Endothelial cell of umbilical vein (primary cell): Measurements from ENCODE around the gene ACER3. TPM values are rescaled to one million over a fixed set of nuclear protein-coding genes. Genes with fewer than 3 reads are reported as not detected.

ENCODE experiments used
- BruUV-seq: library from RNA; stranded (reverse); fragments of 400-500 nt; replicated peaks from 2 replicates; lab custom pipeline; 2021; lab: Mats Ljungman, UMichigan
- CTCF ChIA-PET: fragments of 300-600, 350-600 bp; sonication (Branson Sonifier 250); formaldehyde crosslinking; loops from one replicate; lab custom pipeline; 2021; ENCODE audit warnings: antibody characterized with exemption, inconsistent platforms; lab: Charles Lee
- POLR2A ChIA-PET: fragments of 300-600, 350-600 bp; sonication (Branson Sonifier 250); formaldehyde crosslinking; loops from one replicate; lab custom pipeline; 2021; ENCODE audit warnings: antibody characterized with exemption, inconsistent platforms; lab: Charles Lee
- DNase-seq: peaks from one replicate; pipeline ENCODE4 v3.0.0-alpha.2; 2011; ENCODE audit warnings: low read depth, low spot score
- FAIRE-seq: peaks from 2 replicates; lab custom pipeline; 2011; peaks lifted over from hg19 to GRCh38; lab: Jason Lieb, UNC
- H2AFZ ChIP-seq: 2 replicates; pipeline ENCODE4 v1.6.0; 2012; ENCODE audit warnings: low read depth, low read length, control low read depth, inconsistent platforms
- H3K27ac ChIP-seq: 2 replicates; pipeline ENCODE4 v1.5.1; 2011; ENCODE audit warnings: low read depth, mild to moderate bottlenecking, control low read depth, low read length, moderate library complexity; ENCODE audit not compliant: insufficient read depth
- H3K27me3 ChIP-seq, 2 experiments: 2 replicates each; pipeline versions ENCODE4 v1.6.0 to v1.6.1; 2011; ENCODE audit warnings: low read length in 2 of 2, mixed read lengths in 1 of 2; ENCODE audit not compliant: control insufficient read depth in 2 of 2, insufficient read depth in 2 of 2
- H3K36me3 ChIP-seq, 2 experiments: 2 replicates in 1 of 2; 3 replicates in 1 of 2; pipeline ENCODE4 v1.5.1; 2011; ENCODE audit warnings: low read length in 2 of 2, mild to moderate bottlenecking in 1 of 2, moderate library complexity in 1 of 2; ENCODE audit not compliant: control insufficient read depth in 2 of 2, insufficient read depth in 2 of 2; ENCODE audit errors: extremely low read depth in 1 of 2
- H3K4me1 ChIP-seq: 3 replicates; pipeline ENCODE4 v1.5.1; 2011; ENCODE audit warnings: mild to moderate bottlenecking, low read length; ENCODE audit not compliant: control insufficient read depth, insufficient read depth; ENCODE audit errors: extremely low read depth
- H3K4me2 ChIP-seq: 2 replicates; pipeline ENCODE4 v1.6.1; 2011; ENCODE audit warnings: low read length, control low read depth, mixed read lengths; ENCODE audit not compliant: insufficient read depth
- H3K4me3 ChIP-seq, 3 experiments: fragments of 200-600 bp in 1 of 3; sonication (generic), shearing (Covaris generic) in 1 of 3; replicated peaks in 1 of 3; 2 replicates each; pipeline ENCODE4 v1.5.1; 2011 to 2016; ENCODE audit warnings: control low read depth in 3 of 3, low read length in 3 of 3, mild to moderate bottlenecking in 2 of 3, inconsistent platforms in 1 of 3, low read depth in 1 of 3, moderate library complexity in 1 of 3; ENCODE audit not compliant: insufficient read depth in 1 of 3
- H3K79me2 ChIP-seq: 2 replicates; pipeline ENCODE4 v1.6.0; 2012; ENCODE audit warnings: low read length, inconsistent platforms; ENCODE audit not compliant: control insufficient read depth, insufficient read depth
- H3K9ac ChIP-seq: replicated peaks from 2 replicates; pipeline ENCODE3; 2011; ENCODE audit warnings: low read length, control low read depth; ENCODE audit not compliant: insufficient read depth; ENCODE audit errors: extremely low read depth
- H3K9me1 ChIP-seq: replicated peaks from 3 replicates; pipeline ENCODE4 v1.6.0; 2011; ENCODE audit warnings: mild to moderate bottlenecking, low read length; ENCODE audit not compliant: control insufficient read depth, insufficient read depth; ENCODE audit errors: extremely low read depth
- H3K9me3 ChIP-seq: replicated peaks from 2 replicates; pipeline ENCODE4 v1.5.1; 2012; ENCODE audit warnings: low read length, inconsistent platforms; ENCODE audit not compliant: control insufficient read depth, insufficient read depth
- H4K20me1 ChIP-seq: replicated peaks from 2 replicates; pipeline ENCODE3; 2011; ENCODE audit warnings: mild to moderate bottlenecking, low read length; ENCODE audit not compliant: control insufficient read depth, insufficient read depth; ENCODE audit errors: extremely low read depth
- CTCF ChIP-seq, 2 donors: IDR thresholded peaks; 1 replicate in 1 of 2; 2 replicates in 1 of 2; pipeline ENCODE4 v1.5.1; 2011; ENCODE audit warnings: low read length in 2 of 2, mild to moderate bottlenecking in 2 of 2, moderate library complexity in 2 of 2, control low read depth in 1 of 2, inconsistent platforms in 1 of 2, low read depth in 1 of 2; ENCODE audit not compliant: insufficient read depth in 1 of 2; ENCODE audit errors: extremely low read depth in 1 of 2
- EZH2 ChIP-seq: IDR thresholded peaks from 2 replicates; pipeline ENCODE4 v1.6.1; 2012; ENCODE audit warnings: borderline replicate concordance, low read depth, mild to moderate bottlenecking, moderate library complexity, low read length, inconsistent platforms; ENCODE audit not compliant: severe bottlenecking
- FOS ChIP-seq: IDR thresholded peaks from 2 replicates; pipeline ENCODE4 v1.6.1; 2011; ENCODE audit warnings: mild to moderate bottlenecking, low read length, moderate library complexity, borderline replicate concordance; ENCODE audit not compliant: insufficient read depth
- GATA2 ChIP-seq: IDR thresholded peaks from 2 replicates; pipeline ENCODE4 v1.7.0; 2011; ENCODE audit warnings: low read depth, mild to moderate bottlenecking, moderate library complexity, mixed read lengths, low read length; ENCODE audit not compliant: insufficient read length, insufficient read depth
- JUN ChIP-seq: IDR thresholded peaks from 2 replicates; pipeline ENCODE4 v1.6.1; 2011; ENCODE audit warnings: borderline replicate concordance, low read depth; ENCODE audit not compliant: insufficient read length, insufficient read depth
- MYC ChIP-seq: IDR thresholded peaks from one replicate; pipeline ENCODE4 v1.6.1; 2011; ENCODE audit warnings: mild to moderate bottlenecking, low read depth, low read length
- POLR2A ChIP-seq: IDR thresholded peaks from 2 replicates; pipeline ENCODE4 v1.6.1; 2012; ENCODE audit warnings: low read depth, mild to moderate bottlenecking, control low read depth, low read length
- POLR2AphosphoS5 ChIP-seq: IDR thresholded peaks from 2 replicates; pipeline ENCODE4 v1.6.1; 2012; ENCODE audit warnings: low read depth, mild to moderate bottlenecking, control low read depth, low read length, moderate library complexity; ENCODE audit not compliant: insufficient read depth
- dilution Hi-C: fragments of 300-500 bp; cut with MboI; formaldehyde crosslinking; loops from one replicate; pipeline ENCODE4 v1.15.0; 2019; ENCODE audit warnings: low sequenced_read_pairs; ENCODE audit not compliant: extremely low pct_ligation_motif_present
- intact Hi-C: fragments of 100-400 bp; cut with micrococcal nuclease; formaldehyde crosslinking; loops from one replicate; pipeline ENCODE4 v1.10.0; 2022
- polyA plus RNA-seq, 4 experiments: library from polyadenylated mRNA; depleted of rRNA in 3 of 4; stranded (reverse) in 3 of 4; unstranded in 1 of 4; fragments of >200 nt; gene quantifications; 2 replicates each; pipeline versions ENCODE4 v1.2.1 to v1.2.3, GENCODE V29; 2011 to 2012; ENCODE audit warnings: missing spikeins in 1 of 4
- total RNA-seq: library from RNA; stranded (reverse); gene quantifications from 2 replicates; pipeline ENCODE4 v1.2.3, GENCODE V29; 2021
- TF ChIP-seq, protein P1 (sequence below): IDR thresholded peaks from 2 replicates; pipeline ENCODE4 v1.6.1; 2011; ENCODE audit not compliant: insufficient read depth, insufficient read length

ACER3 gene
- total and polyA plus RNA-seq, 2 donors (not counting 3 experiments of a cell fraction or from before 2014, with no cell fraction given) = 9.9 to 31.6 TPM

GRCh38 chr11:77035580-77035979 lies 174.9 kb downstream of the ACER3 start:
- intact Hi-C loops = no loop called here
- no peaks in the 10 kb centered on the region for H3K36me3 ChIP-seq
- no peak overlapping the region for H2AFZ ChIP-seq
- no peak overlapping the region for H3K9ac ChIP-seq
- no peak overlapping the region for H3K4me3 ChIP-seq
- dilution Hi-C loops = no loop called here
- H3K4me2 ChIP-seq = no peak overlapping the region
- H3K79me2 ChIP-seq = no peaks in the 10 kb centered on the region
- POLR2A ChIA-PET = no interaction called here
- peaks cover 14 to 16% of the 10 kb centered on the region in 2 experiments for H3K27me3 ChIP-seq
- CTCF ChIA-PET = interaction anchor here (0.7 to 2.0 kb wide), 6 partner anchors 12 to 301 kb away, joined by 3 to 7 read pairs (median 4); no protein-coding TSS in a partner anchor
- H3K9me1 ChIP-seq = no peaks in the 10 kb centered on the region
- DNase-seq = no peak
- H3K9me3 ChIP-seq = no peaks in the 10 kb centered on the region
- H3K4me1 ChIP-seq = peaks cover 2% of the 10 kb centered on the region
- H3K27ac ChIP-seq = no peak overlapping the region
- H4K20me1 ChIP-seq = no peaks in the 10 kb centered on the region
- no peak for FAIRE-seq
- TF ChIP-seq POLR2A (no peak), MYC (no peak), CTCF (IDR thresholded peaks at IDR 0.05; ENCODE audit: extremely low read depth in 1 of 2, insufficient read depth in 1 of 2, low read depth in 1 of 2, low read length in 2 of 2) (no peak)
- no TSS peak for BruUV-seq

DNA sequence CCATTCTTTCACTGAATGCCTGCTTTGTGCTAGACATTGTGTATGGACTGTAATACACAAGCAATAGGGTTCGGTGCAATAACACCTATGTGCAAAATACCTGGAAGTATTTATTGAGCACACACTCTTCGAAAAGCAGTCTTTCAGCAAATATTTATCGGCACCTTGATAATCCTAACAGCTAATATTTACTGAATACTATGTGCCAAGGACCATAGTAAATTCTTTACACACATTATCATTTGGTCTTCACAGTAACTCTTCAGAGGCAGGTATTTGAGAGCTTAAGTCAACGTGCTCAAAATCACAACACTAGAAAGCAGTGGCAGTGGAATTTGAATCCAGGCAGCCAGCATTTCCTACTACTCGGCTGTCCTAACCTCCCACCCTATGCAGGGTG lies 175.7 kb downstream of the ACER3 start:
- BruUV-seq = no TSS peak
- dilution Hi-C loops = no loop called here
- CTCF ChIA-PET = interaction anchor here (1.6 to 2.1 kb wide), 6 partner anchors 11 to 302 kb away, joined by 4 to 15 read pairs (median 6); no protein-coding TSS in a partner anchor
- no peaks in the 10 kb centered on the region for H4K20me1 ChIP-seq
- H3K9me1 ChIP-seq = no peaks in the 10 kb centered on the region
- no peaks in the 10 kb centered on the region for H3K79me2 ChIP-seq
- TF ChIP-seq GATA2 (no peak), MYC (no peak), POLR2A (no peak), FOS (no peak), EZH2 (no peak), POLR2AphosphoS5 (no peak), CTCF (IDR thresholded peaks at IDR 0.05; ENCODE audit: extremely low read depth in 1 of 2, insufficient read depth in 1 of 2, low read depth in 1 of 2, low read length in 2 of 2) (no peak), JUN (no peak)
- TF ChIP-seq, protein P1, sequence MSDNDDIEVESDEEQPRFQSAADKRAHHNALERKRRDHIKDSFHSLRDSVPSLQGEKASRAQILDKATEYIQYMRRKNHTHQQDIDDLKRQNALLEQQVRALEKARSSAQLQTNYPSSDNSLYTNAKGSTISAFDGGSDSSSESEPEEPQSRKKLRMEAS = no peak
- no peaks in the 10 kb centered on the region for H3K9me3 ChIP-seq
- H2AFZ ChIP-seq = no peak overlapping the region
- no peak for FAIRE-seq
- intact Hi-C loops = no loop called here
- H3K27me3 ChIP-seq = peaks cover 8 to 11% of the 10 kb centered on the region in 2 experiments
- H3K36me3 ChIP-seq = no peaks in the 10 kb centered on the region
- no peak overlapping the region for H3K4me2 ChIP-seq
- no peak overlapping the region for H3K9ac ChIP-seq
- H3K4me3 ChIP-seq = no peak overlapping the region
- no peak for DNase-seq
- peaks cover 2% of the 10 kb centered on the region for H3K4me1 ChIP-seq
- POLR2A ChIA-PET = no interaction called here
- H3K27ac ChIP-seq = no peak overlapping the region
